Retinal pigment epithelial cell (primary cell): Measurements from ENCODE around the gene ARHGAP26.

ENCODE experiments used
- DNase-seq: peaks from one replicate; pipeline ENCODE4 v3.0.0-alpha.2; 2010; ENCODE audit warnings: low read depth
- H3K4me3 ChIP-seq: 2 replicates; pipeline ENCODE4 v1.5.1; 2011; ENCODE audit warnings: mild to moderate bottlenecking, low read length, control low read depth, moderate library complexity
- TF ChIP-seq, protein P1 (sequence below): conservative IDR thresholded peaks from 2 replicates; pipeline ENCODE4 v1.5.1; 2011; ENCODE audit warnings: low read depth, low read length, control low read depth, inconsistent platforms

ARHGAP26 gene

GRCh38 chr5:143262393-143263174 lies 492.4 kb downstream of the ARHGAP26 start:
- no peak for DNase-seq
- TF ChIP-seq, protein P1, sequence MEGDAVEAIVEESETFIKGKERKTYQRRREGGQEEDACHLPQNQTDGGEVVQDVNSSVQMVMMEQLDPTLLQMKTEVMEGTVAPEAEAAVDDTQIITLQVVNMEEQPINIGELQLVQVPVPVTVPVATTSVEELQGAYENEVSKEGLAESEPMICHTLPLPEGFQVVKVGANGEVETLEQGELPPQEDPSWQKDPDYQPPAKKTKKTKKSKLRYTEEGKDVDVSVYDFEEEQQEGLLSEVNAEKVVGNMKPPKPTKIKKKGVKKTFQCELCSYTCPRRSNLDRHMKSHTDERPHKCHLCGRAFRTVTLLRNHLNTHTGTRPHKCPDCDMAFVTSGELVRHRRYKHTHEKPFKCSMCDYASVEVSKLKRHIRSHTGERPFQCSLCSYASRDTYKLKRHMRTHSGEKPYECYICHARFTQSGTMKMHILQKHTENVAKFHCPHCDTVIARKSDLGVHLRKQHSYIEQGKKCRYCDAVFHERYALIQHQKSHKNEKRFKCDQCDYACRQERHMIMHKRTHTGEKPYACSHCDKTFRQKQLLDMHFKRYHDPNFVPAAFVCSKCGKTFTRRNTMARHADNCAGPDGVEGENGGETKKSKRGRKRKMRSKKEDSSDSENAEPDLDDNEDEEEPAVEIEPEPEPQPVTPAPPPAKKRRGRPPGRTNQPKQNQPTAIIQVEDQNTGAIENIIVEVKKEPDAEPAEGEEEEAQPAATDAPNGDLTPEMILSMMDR = no peak

GRCh38 chr5:143263272-143263810 lies 493.2 kb downstream of the ARHGAP26 start:
- H3K4me3 ChIP-seq = no peak overlapping the region
- no peak for DNase-seq
- TF ChIP-seq, protein P1 = no peak

More at GRCh38 chr5:143262393-143263174, 492.4 kb downstream of the ARHGAP26 start:
- H3K4me3 ChIP-seq = no peak overlapping the region

DNA sequence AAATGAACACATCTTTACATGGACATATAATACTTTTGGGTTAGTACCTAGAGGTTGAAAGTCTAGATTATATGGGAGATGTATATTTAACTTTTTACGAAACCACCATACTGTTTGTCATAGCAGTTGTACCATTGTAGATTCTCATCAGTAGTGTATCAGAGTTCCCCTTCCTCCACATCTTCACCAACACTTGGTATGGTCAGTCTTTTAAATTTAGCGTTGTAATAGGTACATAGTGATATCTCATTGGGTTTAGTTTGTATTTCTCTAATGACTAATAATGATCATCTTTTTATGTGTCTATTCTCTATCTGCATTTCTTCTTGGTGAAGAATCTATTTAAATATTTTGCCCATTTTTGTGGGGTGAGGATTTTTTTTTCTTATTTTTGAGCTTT lies 495.8 kb downstream of the ARHGAP26 start:
- TF ChIP-seq, protein P1 = no peak
- H3K4me3 ChIP-seq = no peak overlapping the region
- DNase-seq = no peak

- DNase-seq = no peak
- TF ChIP-seq, protein P1 = no peak
Observed at GRCh38 chr5:143267186-143267585, 497.0 kb downstream of the ARHGAP26 start.

GRCh38 chr5:143268388-143268787 lies 498.2 kb downstream of the ARHGAP26 start:
- DNase-seq = no peak
- H3K4me3 ChIP-seq = no peak overlapping the region
- TF ChIP-seq, protein P1 = no peak

More at GRCh38 chr5:143267186-143267585, 497.0 kb downstream of the ARHGAP26 start:
- no peak overlapping the region for H3K4me3 ChIP-seq

DNA sequence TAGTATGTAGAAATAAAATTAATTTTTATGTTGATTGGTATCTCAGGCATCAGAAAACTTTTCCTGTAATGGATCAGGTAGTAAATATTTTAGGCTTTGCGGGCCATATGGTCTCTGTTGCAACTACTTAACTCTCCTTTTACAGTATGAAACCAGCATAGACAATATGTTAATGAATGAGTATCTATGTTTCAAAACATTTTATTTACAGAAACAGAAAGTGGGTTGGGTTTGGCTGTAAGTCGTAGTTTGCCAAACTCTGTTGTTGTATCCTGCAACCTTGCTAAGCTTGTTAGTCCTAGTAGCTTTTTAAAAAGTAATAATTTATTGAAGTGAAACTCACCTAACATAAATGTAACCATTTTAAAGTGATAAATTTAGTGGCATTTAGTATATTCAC lies 501.3 kb downstream of the ARHGAP26 start:
- TF ChIP-seq, protein P1 = no peak
- DNase-seq = no peak
- no peak overlapping the region for H3K4me3 ChIP-seq

GRCh38 chr5:143274952-143275351 lies 504.8 kb downstream of the ARHGAP26 start:
- TF ChIP-seq, protein P1 = no peak
- no peak for DNase-seq
- H3K4me3 ChIP-seq = no peak overlapping the region
